Choroid plexus epithelial cell (primary cell): ENCODE data around the gene STYXL1.

Source experiments
- DNase-seq: peaks from one replicate; pipeline ENCODE4 v3.0.0-alpha.2; 2010; ENCODE audit warnings: low read depth
- H3K4me3 ChIP-seq: 2 replicates; pipeline ENCODE4 v1.5.1; 2011; ENCODE audit warnings: low read depth, mild to moderate bottlenecking, control low read depth, low read length, moderate library complexity
- TF ChIP-seq, protein P1 (sequence below): conservative IDR thresholded peaks from 2 replicates; pipeline ENCODE4 v1.5.1; 2011; ENCODE audit warnings: low read depth, mild to moderate bottlenecking, control low read depth, inconsistent platforms, low read length, moderate library complexity

STYXL1 gene

DNA sequence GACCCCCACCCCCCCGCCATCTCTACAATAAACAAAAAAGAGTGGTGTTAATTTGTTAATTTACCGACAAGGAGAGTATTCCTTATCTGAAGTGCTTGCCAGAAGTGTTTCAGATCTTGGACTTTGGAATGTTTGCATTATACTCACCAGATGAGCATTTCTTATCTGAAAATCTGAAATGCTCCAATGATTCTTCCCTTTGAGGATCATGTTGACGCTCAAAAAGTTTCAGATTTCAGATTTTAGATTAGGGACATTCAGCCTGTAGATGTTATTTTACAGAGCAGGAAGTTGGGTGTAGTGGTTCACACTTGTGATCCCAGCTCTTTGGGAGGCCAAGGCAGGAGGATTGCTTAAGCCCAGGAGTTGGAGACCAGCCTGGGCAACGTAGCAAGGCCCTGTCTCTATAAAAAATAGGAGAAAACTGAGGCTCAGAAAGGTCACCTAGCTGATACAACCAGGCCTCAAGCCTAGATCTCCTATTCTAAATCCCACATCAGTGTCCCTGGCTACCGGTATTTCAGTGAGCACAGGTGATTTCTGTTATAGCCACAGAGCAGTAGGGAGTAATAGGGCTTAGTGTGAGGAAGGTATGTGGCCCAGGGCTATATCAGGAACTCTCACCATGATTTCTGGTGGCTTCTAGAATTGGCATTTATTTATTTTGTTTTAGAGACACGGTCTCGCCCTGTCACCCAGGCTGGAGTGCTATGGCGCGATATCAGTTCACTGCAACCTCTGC lies 88.8 kb downstream of the STYXL1 start:
- H3K4me3 ChIP-seq, result no peak overlapping the region
- TF ChIP-seq, protein P1, sequence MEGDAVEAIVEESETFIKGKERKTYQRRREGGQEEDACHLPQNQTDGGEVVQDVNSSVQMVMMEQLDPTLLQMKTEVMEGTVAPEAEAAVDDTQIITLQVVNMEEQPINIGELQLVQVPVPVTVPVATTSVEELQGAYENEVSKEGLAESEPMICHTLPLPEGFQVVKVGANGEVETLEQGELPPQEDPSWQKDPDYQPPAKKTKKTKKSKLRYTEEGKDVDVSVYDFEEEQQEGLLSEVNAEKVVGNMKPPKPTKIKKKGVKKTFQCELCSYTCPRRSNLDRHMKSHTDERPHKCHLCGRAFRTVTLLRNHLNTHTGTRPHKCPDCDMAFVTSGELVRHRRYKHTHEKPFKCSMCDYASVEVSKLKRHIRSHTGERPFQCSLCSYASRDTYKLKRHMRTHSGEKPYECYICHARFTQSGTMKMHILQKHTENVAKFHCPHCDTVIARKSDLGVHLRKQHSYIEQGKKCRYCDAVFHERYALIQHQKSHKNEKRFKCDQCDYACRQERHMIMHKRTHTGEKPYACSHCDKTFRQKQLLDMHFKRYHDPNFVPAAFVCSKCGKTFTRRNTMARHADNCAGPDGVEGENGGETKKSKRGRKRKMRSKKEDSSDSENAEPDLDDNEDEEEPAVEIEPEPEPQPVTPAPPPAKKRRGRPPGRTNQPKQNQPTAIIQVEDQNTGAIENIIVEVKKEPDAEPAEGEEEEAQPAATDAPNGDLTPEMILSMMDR, result no peak
- DNase-seq, result peak; percentile 51

DNA sequence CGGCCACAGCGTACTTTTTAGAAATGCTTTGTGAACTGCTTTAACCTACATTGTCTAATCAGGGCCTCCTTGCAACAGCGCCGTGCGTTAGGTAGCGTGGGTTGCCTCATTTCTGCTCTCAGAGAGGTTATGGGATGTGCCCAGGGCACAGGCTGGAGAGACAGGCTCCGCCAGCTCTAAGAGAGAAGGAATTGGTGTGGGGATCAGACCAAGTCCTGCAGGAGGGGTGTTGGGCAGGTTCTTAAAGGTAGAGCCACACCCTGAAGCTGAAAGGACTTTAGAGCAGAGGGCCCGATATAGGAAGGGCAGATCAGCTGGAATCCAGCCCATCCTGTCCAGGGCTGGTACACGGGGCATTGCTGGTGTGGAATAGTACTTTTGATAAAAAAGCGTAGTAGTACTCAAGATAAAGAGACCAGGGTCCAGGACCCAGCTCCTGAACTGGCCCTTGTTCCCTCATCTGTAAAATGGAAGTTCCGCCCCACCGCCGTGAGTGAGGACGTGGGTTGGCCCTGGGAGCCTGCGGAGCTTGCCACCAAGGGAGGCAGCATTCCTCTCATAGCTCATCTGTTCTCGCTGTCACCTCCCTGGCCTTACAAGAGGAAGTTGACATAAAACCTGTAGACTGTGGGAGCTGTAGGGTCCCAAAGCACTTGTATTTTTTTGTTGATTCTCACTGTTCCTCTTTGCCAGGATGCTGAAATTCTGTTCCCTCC lies 90.6 kb downstream of the STYXL1 start:
- H3K4me3 ChIP-seq, result no peak overlapping the region
- TF ChIP-seq, protein P1, result no peak
- DNase-seq, result peak; percentile 67

DNA sequence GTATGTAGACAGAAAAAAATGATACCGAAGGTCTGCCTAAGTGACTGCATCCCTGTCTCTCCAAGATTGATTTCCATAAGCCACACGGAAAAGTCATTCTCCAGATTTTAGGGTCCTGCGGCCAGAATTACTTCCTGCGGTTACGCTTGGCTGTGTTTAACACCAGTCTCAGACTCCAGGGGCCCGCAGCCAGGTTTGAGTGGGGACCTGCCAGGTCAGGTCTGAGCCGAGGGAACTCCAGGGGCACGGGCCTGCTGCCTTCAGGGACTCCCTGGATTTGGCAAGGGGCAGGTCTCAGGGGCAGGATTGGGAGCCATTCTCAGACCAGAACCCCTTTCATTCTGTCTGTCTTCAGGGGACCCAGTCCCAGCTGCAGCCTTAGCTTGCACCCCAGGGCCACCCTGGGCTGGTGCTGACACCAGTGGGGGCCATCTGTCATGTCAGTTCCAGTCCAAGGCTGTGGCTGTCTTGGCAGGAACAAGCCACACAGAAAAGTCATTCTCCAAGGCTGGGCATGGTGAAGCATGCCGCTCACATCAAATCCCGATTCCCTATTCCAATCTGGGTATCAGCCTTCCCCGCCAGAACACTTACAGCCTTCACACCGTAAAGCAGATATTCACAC lies 92.4 kb downstream of the STYXL1 start:
- DNase-seq, result no peak
- TF ChIP-seq, protein P1, result no peak

DNA sequence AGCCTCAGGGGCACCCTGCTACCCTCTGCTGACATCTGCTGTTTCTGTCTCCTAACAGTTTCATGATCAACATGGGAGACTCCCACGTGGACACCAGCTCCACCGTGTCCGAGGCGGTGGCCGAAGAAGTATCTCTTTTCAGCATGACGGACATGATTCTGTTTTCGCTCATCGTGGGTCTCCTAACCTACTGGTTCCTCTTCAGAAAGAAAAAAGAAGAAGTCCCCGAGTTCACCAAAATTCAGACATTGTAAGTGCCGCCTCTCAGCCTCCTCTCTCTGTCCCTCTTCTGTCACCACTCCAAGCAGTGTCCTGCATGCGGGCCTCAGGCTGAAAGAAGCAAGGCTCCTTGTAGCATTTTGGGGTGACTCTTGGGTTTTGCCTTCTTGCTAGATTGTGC lies 93.9 kb downstream of the STYXL1 start:
- no peak overlapping the region for H3K4me3 ChIP-seq
- TF ChIP-seq, protein P1, result no peak
- no peak for DNase-seq

More for the DNA sequence above, 92.4 kb downstream of the STYXL1 start:
- H3K4me3 ChIP-seq, result no peak overlapping the region

DNA sequence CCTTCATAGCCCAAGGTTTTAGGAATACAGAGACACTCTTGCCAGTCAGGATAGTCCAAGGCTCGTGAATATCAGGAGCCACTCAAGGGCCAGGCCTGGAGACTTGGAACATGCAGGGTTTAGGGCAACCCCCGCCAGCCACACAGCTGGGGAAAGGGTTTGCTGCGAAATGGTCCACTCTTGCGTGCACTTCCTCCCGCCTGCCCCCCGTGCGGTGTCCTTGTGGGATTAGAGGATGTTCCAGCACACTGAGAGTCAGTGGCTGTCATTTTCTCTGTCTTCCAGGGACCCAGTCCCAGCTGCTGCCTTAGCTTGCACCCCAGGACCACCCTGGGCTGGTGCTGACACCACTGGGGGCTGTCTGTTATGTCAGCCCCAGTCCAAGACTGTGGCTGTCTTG lies 94.4 kb downstream of the STYXL1 start:
- no peak for DNase-seq
- TF ChIP-seq, protein P1, result no peak
- H3K4me3 ChIP-seq, result no peak overlapping the region

DNA sequence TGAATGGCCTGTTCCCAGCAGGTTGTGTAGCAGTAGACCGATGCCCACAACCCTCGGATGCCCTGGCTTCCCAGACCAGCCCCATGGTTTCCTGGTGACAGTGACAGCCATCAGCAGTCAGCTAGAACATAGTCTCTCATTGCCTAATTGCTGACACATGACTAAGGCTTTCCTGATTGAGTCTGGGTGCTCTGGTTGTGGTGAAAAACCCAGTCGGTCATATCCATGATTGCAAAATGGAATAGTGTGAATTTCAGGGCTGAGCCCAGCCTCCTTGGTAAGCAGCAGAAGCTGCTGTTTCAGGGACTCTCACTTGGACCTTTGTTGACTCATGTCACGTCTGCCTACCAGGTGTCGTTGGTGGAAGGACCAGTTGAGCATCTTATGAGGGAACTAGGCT lies 96.3 kb downstream of the STYXL1 start:
- TF ChIP-seq, protein P1, result no peak
- DNase-seq, result peak; percentile 85
- no peak overlapping the region for H3K4me3 ChIP-seq
